GM20000 (cell line): ENCODE measurements around the gene REXO2.

ENCODE experiments used
- DNase-seq: peaks from one replicate; pipeline ENCODE4 v3.0.0; 2012; ENCODE audit warnings: low spot score
- TF ChIP-seq, protein P1 (sequence below): IDR thresholded peaks from 2 replicates; pipeline ENCODE4 v1.5.1; 2012; ENCODE audit warnings: mild to moderate bottlenecking, control low read depth; ENCODE audit errors: extremely low read depth, missing control alignments

The REXO2 gene

DNA sequence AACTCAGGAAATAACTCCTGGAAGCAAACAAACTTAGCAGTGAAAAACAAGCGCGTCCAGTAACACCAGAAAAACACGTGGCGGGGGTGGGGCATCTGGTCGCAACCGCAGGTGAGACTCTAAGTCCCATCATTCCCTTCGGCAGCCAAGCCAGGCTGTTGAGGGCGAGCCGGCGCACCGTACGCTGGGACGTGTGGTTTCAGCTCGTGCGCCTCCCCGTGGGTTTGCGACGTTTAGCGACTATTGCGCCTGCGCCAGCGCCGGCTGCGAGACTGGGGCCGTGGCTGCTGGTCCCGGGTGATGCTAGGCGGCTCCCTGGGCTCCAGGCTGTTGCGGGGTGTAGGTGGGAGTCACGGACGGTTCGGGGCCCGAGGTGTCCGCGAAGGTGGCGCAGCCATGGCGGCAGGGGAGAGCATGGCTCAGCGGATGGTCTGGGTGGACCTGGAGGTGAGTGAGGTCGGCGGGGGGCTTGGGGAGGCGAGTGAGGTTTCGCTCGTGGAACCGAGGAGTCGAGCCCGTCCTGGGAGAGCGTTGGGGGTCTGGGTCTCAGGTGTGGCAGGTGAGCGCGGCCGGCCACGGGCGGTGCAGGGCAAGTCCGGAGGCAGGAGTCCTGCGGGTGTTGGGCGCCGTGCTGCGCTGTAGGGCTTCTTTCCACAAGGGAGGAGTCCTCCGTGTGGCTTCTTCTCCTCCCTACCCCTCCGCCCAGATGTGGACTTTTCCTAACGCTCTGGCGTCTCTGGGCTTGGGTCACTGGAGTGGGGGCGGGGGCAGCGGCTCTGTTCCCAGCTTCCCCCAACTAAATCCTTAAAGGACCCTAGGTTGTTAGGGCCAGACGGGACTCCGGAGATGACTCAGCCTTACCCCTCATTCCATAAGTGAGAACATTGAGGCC lies at the start of gene REXO2:
TSS of gene REXO2 (plus strand) at position 239 of the 892 bp plus-strand sequence. CDS start at position 301, 62 bp downstream.
- DNase-seq, result peak; percentile 93
- TF ChIP-seq, protein P1, sequence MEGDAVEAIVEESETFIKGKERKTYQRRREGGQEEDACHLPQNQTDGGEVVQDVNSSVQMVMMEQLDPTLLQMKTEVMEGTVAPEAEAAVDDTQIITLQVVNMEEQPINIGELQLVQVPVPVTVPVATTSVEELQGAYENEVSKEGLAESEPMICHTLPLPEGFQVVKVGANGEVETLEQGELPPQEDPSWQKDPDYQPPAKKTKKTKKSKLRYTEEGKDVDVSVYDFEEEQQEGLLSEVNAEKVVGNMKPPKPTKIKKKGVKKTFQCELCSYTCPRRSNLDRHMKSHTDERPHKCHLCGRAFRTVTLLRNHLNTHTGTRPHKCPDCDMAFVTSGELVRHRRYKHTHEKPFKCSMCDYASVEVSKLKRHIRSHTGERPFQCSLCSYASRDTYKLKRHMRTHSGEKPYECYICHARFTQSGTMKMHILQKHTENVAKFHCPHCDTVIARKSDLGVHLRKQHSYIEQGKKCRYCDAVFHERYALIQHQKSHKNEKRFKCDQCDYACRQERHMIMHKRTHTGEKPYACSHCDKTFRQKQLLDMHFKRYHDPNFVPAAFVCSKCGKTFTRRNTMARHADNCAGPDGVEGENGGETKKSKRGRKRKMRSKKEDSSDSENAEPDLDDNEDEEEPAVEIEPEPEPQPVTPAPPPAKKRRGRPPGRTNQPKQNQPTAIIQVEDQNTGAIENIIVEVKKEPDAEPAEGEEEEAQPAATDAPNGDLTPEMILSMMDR, result no peak

DNA sequence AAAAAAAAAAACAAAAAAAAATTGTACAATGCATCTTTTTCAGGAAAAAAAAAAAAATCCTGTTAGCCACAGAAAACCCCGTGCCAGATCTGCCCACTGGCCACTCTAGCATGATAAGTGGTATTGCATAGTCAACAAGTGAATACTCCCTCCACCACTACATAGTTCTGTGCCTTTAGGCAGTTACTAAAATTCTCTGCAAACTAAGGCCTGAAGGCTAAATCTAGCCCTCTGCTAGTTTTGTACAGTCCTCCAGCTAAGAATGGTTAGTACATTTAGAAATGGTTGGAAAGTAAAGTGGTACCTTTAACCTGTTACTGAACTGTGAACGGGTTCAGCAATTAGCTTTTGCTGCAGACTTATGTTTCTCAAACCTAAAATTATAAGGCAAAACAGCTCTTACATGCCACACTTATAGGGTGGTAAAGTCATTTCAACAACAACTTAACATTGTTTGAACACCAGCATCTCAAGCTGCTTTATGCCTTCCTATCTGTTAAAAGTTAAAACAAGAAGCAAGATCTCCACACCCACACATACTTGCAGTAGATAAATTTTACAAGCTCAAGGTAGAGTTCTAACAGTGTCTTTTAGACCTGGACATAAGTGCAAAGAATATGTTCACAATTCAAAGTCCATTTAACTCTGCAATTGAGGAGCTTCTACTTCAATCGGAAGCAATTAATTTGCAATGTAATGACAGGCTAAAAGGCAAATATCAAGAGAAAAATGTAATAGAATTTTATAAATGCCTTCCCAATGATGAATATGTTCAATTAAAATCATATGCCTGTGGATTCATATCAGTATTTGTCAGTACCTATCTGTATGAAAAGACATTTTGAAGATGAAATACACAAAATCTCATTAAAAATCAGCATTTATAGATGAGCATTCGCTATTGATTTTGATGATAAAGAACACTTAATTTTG lies 46.3 kb upstream of the REXO2 start:
- no peak for DNase-seq
- TF ChIP-seq, protein P1, result no peak

DNA sequence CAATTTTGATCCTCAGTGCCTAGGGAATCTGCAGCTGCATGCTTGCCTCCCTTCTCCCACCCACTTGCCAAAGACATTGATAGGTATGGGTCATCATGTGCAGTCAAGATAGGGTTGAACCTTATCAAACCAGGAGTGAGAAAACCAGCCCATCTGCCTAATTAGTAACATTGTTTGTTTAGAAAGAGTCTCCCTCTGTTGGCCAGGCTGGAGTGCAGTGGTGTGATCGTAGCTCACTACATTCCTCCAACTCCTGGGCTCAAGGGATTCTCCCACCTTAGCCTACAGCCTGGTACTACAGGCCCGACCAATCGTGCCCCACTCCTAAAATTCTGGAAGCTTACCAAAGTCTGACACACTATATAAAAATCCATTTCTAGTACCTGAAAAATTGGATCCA lies 43.5 kb upstream of the REXO2 start:
- no peak for DNase-seq
- TF ChIP-seq, protein P1, result no peak

DNA sequence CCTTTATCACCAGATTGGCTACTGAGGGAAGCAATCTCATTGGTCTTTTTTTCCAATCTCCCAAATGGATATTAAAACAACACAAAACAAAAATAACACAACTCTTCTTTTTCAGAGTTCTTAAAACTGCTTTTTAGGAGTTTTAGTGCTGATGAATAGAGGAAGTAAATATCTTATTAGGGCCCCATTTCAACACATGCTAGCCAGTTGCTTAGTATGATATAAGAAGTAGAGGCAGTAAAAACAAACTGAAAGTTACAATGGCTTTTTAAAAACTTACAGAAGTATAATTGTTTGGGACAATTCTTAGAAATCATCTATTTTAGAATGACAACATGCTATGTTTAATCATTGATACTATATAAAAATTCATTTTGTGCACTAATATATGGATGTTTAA lies 42.4 kb upstream of the REXO2 start:
- no peak for DNase-seq
- TF ChIP-seq, protein P1, result no peak

DNA sequence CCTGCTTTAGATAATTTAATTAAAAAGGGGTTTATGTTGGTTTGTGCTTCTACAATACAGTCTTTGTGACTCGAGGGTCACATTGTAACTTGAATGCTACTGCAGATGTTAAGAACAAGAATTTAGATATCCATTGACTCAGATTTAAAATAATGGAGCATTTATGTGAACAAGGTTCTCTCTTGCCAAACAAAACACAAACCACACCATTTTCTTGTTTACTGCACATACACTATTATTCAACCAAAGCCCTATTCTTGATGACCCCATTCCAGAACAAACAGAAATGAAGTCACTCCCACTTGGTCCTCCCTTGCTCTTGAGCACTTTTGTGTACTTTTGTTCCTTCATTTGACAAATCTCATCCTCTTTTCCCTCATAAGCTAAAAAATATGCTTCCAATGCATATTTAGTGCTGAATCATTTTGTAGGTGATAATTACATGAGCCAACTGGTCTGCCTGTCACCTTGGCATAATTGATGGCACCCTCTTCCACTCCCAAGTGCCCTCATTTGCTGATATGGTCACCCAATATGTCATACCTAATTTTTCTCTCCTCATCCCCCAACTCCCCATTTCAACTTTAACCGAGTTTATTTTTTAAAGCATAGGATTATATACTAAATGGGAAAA lies 41.8 kb upstream of the REXO2 start:
- no peak for DNase-seq
- TF ChIP-seq, protein P1, result no peak

DNA sequence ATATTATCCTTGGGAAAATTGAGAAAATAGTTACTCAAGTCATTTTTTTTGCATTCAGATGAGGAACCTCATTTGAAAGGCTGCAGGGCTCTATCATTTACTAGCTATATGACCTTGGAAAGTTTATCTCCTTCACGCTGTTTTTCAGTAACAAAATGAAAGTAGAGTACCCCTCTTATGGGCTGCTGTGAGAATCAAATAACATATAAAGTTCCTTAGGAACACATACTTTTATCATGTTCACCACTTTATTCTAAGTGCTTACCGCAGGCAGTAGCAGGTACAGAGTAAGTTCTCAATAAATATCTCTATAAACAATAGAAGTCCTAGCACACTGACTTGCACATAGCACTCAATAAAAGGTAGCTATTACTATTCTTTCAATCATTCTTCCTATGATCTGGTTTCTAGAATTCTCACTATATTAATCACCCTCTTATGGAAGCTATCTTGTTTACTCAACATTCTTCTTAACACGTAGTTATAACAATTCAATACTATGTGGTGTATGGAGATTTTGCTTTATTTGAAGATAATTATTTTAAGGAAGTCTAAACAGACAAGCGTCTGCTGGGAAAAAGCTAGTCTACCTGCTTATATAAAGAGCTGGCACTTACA lies 40.9 kb upstream of the REXO2 start:
- TF ChIP-seq, protein P1, result no peak
- no peak for DNase-seq
